OCI-LY7 (cell line): ENCODE data around the gene CRAMP1. TPM values are rescaled to one million over a fixed set of nuclear protein-coding genes. Genes with fewer than 3 reads are reported as not detected.

Experiments used
- BruUV-seq: library from RNA; stranded (reverse); fragments of 400-500 nt; replicated peaks from 2 replicates; lab custom pipeline; 2021; lab: Mats Ljungman, UMichigan
- CTCF ChIA-PET: fragments of 300-600 bp; sonication (Branson Sonifier 250); formaldehyde crosslinking; loops from one replicate; lab custom pipeline; 2022; ENCODE audit warnings: antibody characterized with exemption; ENCODE audit not compliant: unreplicated experiment; lab: Charles Lee
- POLR2A ChIA-PET: fragments of 300-600 bp; sonication (Branson Sonifier 250); formaldehyde crosslinking; loops from one replicate; lab custom pipeline; 2022; ENCODE audit warnings: antibody characterized with exemption; lab: Charles Lee
- DNase-seq: peaks from one replicate; pipeline ENCODE4 v3.0.0-alpha.2; 2015; ENCODE audit warnings: low spot score
- H2AFZ ChIP-seq: fragments of 200-600 bp; sonication (generic), shearing (Covaris generic); 2 replicates; pipeline ENCODE4 v1.6.1; 2014; ENCODE audit warnings: mild to moderate bottlenecking, antibody characterized with exemption, low read length, moderate library complexity
- H3K27ac ChIP-seq: fragments of 200-600 bp; sonication (generic); 2 replicates; pipeline ENCODE4 v1.5.1; 2014; ENCODE audit warnings: mixed run types, low read depth, mild to moderate bottlenecking, moderate library complexity, low read length, inconsistent platforms; ENCODE audit not compliant: poor library complexity, severe bottlenecking
- H3K36me3 ChIP-seq: fragments of 200-600 bp; sonication (generic); 2 replicates; pipeline ENCODE4 v1.6.1; 2014; ENCODE audit warnings: mild to moderate bottlenecking, antibody characterized with exemption, low read length, moderate library complexity, mixed read lengths; ENCODE audit not compliant: insufficient read depth
- H3K4me1 ChIP-seq: fragments of 200-600 bp; sonication (generic); 2 replicates; pipeline ENCODE4 v1.5.1; 2014; ENCODE audit warnings: mild to moderate bottlenecking, low read length; ENCODE audit not compliant: insufficient read depth, poor library complexity, severe bottlenecking
- H3K4me2 ChIP-seq: fragments of 200-600 bp; sonication (generic); 2 replicates; pipeline ENCODE4 v1.6.1; 2014; ENCODE audit warnings: mild to moderate bottlenecking, low read length
- H3K4me3 ChIP-seq: fragments of 200-600 bp; sonication (generic); 2 replicates; pipeline ENCODE4 v1.5.1; 2014; ENCODE audit warnings: mild to moderate bottlenecking, low read depth, low read length; ENCODE audit not compliant: poor library complexity, severe bottlenecking
- H3K79me2 ChIP-seq: fragments of 200-600 bp; sonication (generic); 2 replicates; pipeline ENCODE4 v1.6.1; 2016; ENCODE audit warnings: low read depth, mild to moderate bottlenecking, low read length, moderate library complexity, mixed read lengths; ENCODE audit not compliant: insufficient read depth
- H3K9me2 ChIP-seq: fragments of 200-600 bp; sonication (generic); 2 replicates; pipeline ENCODE4 v1.6.1; 2016; ENCODE audit warnings: mild to moderate bottlenecking, low read length, mixed read lengths; ENCODE audit not compliant: insufficient read depth
- H3K9me3 ChIP-seq: fragments of 200-600 bp; sonication (generic); 2 replicates; pipeline ENCODE4 v1.6.1; 2014; ENCODE audit warnings: mild to moderate bottlenecking, mixed run types, low read length, mixed read lengths
- H4K20me1 ChIP-seq: fragments of 200-600 bp; sonication (generic); 2 replicates; pipeline ENCODE4 v1.6.1; 2014; ENCODE audit warnings: mild to moderate bottlenecking, antibody characterized with exemption, low read length, moderate library complexity, mixed read lengths; ENCODE audit not compliant: insufficient read depth
- CTCF ChIP-seq: fragments of 200-600 bp; sonication (generic); conservative IDR thresholded peaks from 2 replicates; pipeline ENCODE4 v1.5.1; 2014; ENCODE audit warnings: mild to moderate bottlenecking, antibody characterized with exemption, low read length, moderate library complexity, mixed read lengths
- EZH2phosphoT487 ChIP-seq: fragments of 200-600 bp; sonication (generic); IDR thresholded peaks from 2 replicates; pipeline ENCODE4 v1.6.1; 2018; ENCODE audit warnings: low read depth, borderline replicate concordance, mild to moderate bottlenecking, mixed run types, antibody characterized with exemption, low read length, moderate library complexity, mixed read lengths
- intact Hi-C: fragments of 100-400 bp; cut with micrococcal nuclease; formaldehyde crosslinking; loops from one replicate; pipeline ENCODE4 v1.10.0; 2022; ENCODE audit not compliant: unreplicated experiment
- total RNA-seq, 2 experiments: library from RNA; depleted of rRNA in 1 of 2; stranded (reverse); fragments of >200 nt in 1 of 2; shearing (Covaris generic) in 1 of 2; gene quantifications; 2 replicates each; pipeline ENCODE4 v1.2.3, GENCODE V29; 2014 to 2022

The CRAMP1 gene
- total RNA-seq, 2 experiments from 2014 or later = 10.5 to 33.6 TPM

GRCh38 chr16:1643521-1643920 is 31.4 kb downstream of the CRAMP1 start:
- Histone ChIP-seq H4K20me1 (no peaks in the 10 kb centered on the region), H3K9me3 (no peaks in the 10 kb centered on the region), H3K27ac (no peak overlapping the region), H3K79me2 (no peaks in the 10 kb centered on the region), H3K9me2 (no peaks in the 10 kb centered on the region), H3K36me3 (peaks cover 69% of the 10 kb centered on the region), H3K4me2 (no peak overlapping the region), H3K4me3 (no peak overlapping the region), H2AFZ (no peak overlapping the region), H3K4me1 (peaks cover 18% of the 10 kb centered on the region)
- intact Hi-C loops = no loop called here
- no peak for TF ChIP-seq CTCF
- no peak for TF ChIP-seq EZH2phosphoT487
- CTCF ChIA-PET = no interaction called here
- POLR2A ChIA-PET = interaction anchor here (0.6 kb wide), 2 partner anchors 29 to 320 kb away, joined by 3 read pairs; no protein-coding TSS in a partner anchor
- no peak for DNase-seq
- BruUV-seq = no TSS peak

- CTCF ChIA-PET = no interaction called here
- POLR2A ChIA-PET = no interaction called here
- Histone ChIP-seq H2AFZ (no peak overlapping the region), H4K20me1 (no peaks in the 10 kb centered on the region), H3K4me1 (peaks cover 19% of the 10 kb centered on the region), H3K27ac (peak overlapping the region; percentile 75), H3K79me2 (no peaks in the 10 kb centered on the region), H3K4me3 (no peak overlapping the region), H3K36me3 (peaks cover 53% of the 10 kb centered on the region), H3K9me2 (no peaks in the 10 kb centered on the region), H3K4me2 (no peak overlapping the region), H3K9me3 (no peaks in the 10 kb centered on the region)
- intact Hi-C loops = no loop called here
- no TSS peak for BruUV-seq
- TF ChIP-seq CTCF = no peak
- no peak for TF ChIP-seq EZH2phosphoT487
- DNase-seq = no peak
Measured at GRCh38 chr16:1645914-1646525, 33.9 kb downstream of the CRAMP1 start.

GRCh38 chr16:1647856-1648255 is 35.7 kb downstream of the CRAMP1 start:
- H3K9me3 ChIP-seq = no peaks in the 10 kb centered on the region
- H3K4me3 ChIP-seq = no peak overlapping the region
- TF ChIP-seq CTCF (no peak), EZH2phosphoT487 (no peak)
- peak overlapping the region; percentile 75 for H3K27ac ChIP-seq
- peak; percentile 67 for DNase-seq
- no peaks in the 10 kb centered on the region for H3K79me2 ChIP-seq
- no peaks in the 10 kb centered on the region for H3K9me2 ChIP-seq
- no peaks in the 10 kb centered on the region for H4K20me1 ChIP-seq
- ChIA-PET POLR2A (no interaction called here), CTCF (no interaction called here)
- intact Hi-C loops = no loop called here
- H3K36me3 ChIP-seq = peaks cover 53% of the 10 kb centered on the region
- BruUV-seq = no TSS peak
- peaks cover 19% of the 10 kb centered on the region for H3K4me1 ChIP-seq
- peak overlapping the region; percentile 46 for H3K4me2 ChIP-seq
- no peak overlapping the region for H2AFZ ChIP-seq
